Neural cell (in vitro differentiated cells): Measurements from ENCODE around the gene NPW.

Experiments used
- EP300 ChIP-seq: fragments of 450-650 bp; conservative IDR thresholded peaks from 2 replicates; pipeline ENCODE4 v1.6.1; 2014; ENCODE audit warnings: antibody characterized with exemption, mild to moderate bottlenecking, moderate library complexity; ENCODE audit not compliant: poor library complexity, severe bottlenecking
- EZH2 ChIP-seq: fragments of 200-600, 300-800 bp; shearing (Covaris generic), sonication (generic); IDR thresholded peaks from 2 replicates; pipeline ENCODE4 v1.6.1; 2014; ENCODE audit warnings: antibody characterized with exemption, low read length, borderline replicate concordance, mild to moderate bottlenecking; ENCODE audit not compliant: insufficient read depth, poor library complexity, severe bottlenecking
- POLR2AphosphoS5 ChIP-seq: IDR thresholded peaks from 2 replicates; pipeline ENCODE4 v1.6.1; 2012
- RAD21 ChIP-seq: fragments of 450-650 bp; conservative IDR thresholded peaks from 2 replicates; pipeline ENCODE4 v1.6.1; 2014; ENCODE audit warnings: antibody characterized with exemption, mild to moderate bottlenecking, moderate library complexity
- SMC3 ChIP-seq: fragments of 450-650 bp; conservative IDR thresholded peaks from 2 replicates; pipeline ENCODE4 v1.6.1; 2014; ENCODE audit warnings: antibody characterized with exemption, mild to moderate bottlenecking, moderate library complexity; ENCODE audit not compliant: poor library complexity
- TAF1 ChIP-seq: IDR thresholded peaks from 2 replicates; pipeline ENCODE4 v1.6.1; 2012; ENCODE audit warnings: low read depth
- TF ChIP-seq, protein P1 (sequence below): fragments of 450-650 bp; IDR thresholded peaks from 2 replicates; pipeline ENCODE4 v1.5.1; 2014; ENCODE audit warnings: antibody characterized with exemption, mild to moderate bottlenecking, moderate library complexity; ENCODE audit not compliant: poor library complexity, severe bottlenecking

DNA sequence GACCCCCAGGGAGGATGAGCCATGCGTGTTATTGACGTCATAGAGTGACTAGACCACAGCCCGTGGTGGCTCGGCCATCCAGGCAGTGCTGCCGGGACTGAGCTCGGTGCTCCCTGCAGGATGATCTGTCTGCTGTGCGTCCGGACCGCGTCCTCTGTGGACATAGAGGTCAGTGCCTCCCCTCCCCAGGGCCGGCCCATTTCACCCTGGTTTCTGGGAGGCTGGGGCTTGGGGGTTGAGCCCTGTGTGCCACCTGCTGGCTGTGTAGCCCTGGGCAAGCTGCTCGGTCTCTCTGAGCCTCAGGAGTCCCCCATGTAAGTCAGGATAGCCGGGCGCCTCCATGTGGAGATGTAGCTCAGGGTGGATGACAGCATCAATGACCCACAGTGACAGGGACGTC is 36.5 kb downstream of the NPW start:
- TF ChIP-seq, protein P1, sequence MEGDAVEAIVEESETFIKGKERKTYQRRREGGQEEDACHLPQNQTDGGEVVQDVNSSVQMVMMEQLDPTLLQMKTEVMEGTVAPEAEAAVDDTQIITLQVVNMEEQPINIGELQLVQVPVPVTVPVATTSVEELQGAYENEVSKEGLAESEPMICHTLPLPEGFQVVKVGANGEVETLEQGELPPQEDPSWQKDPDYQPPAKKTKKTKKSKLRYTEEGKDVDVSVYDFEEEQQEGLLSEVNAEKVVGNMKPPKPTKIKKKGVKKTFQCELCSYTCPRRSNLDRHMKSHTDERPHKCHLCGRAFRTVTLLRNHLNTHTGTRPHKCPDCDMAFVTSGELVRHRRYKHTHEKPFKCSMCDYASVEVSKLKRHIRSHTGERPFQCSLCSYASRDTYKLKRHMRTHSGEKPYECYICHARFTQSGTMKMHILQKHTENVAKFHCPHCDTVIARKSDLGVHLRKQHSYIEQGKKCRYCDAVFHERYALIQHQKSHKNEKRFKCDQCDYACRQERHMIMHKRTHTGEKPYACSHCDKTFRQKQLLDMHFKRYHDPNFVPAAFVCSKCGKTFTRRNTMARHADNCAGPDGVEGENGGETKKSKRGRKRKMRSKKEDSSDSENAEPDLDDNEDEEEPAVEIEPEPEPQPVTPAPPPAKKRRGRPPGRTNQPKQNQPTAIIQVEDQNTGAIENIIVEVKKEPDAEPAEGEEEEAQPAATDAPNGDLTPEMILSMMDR: no peak
- TF ChIP-seq EZH2 (no peak), EP300 (no peak), TAF1 (no peak), SMC3 (no peak), POLR2AphosphoS5 (no peak), RAD21 (no peak)
